Fibroblast of upper back skin (primary cell): Measurements from ENCODE around the gene VSIG10L.

ENCODE experiments used
- DNase-seq: peaks from one replicate; pipeline ENCODE4 v3.0.0-alpha.2; 2013

VSIG10L gene

GRCh38 chr19:51311351-51312257 lies 30.3 kb downstream of the VSIG10L start, which contains the start of gene IGLON5:
Gene IGLON5 (plus strand): TSS chr19:51311644. CDS start chr19:51311848, 204 bp downstream.
- DNase-seq: no peak

GRCh38 chr19:51305479-51305878 lies 36.5 kb downstream of the VSIG10L start:
- DNase-seq: no peak

DNA sequence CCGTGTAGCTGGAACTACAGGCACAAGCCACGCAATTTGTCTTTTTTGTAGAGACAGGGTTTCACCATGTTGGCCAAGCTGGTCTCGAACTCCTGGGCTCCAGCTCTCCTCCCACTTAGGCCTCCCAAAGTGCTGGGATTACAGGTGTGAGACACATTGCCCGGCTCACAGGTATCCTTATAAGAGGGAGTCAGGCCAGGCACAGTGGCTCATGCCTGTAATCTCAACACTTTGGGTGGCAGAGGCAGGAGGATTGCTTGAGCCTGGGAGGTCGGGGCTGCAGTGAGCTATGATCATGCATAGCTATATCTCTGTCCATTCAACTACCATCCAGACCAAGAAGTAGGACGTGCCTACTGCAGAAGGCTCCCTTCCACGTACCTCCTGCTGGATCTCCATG lies 40.7 kb downstream of the VSIG10L start:
- DNase-seq: no peak

DNA sequence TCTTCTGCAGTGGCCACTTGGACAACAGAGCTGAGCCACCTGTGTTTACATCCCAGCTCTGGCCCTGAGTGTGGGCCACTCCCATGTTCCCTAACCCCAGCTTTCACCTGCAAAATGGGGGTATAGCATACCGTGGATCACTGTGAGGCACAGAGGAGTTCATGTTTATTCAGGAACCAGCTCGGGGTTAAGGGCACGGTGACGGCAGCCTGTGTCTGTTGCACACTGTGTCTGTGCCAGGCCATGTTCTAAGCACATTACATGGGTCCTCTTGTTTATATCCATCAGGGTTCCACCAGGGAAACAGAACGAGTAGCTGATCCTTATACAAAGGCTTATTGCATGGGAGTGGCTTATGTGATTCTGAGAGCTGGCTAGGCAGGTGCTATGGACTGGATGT lies 44.5 kb downstream of the VSIG10L start:
- no peak for DNase-seq

DNA sequence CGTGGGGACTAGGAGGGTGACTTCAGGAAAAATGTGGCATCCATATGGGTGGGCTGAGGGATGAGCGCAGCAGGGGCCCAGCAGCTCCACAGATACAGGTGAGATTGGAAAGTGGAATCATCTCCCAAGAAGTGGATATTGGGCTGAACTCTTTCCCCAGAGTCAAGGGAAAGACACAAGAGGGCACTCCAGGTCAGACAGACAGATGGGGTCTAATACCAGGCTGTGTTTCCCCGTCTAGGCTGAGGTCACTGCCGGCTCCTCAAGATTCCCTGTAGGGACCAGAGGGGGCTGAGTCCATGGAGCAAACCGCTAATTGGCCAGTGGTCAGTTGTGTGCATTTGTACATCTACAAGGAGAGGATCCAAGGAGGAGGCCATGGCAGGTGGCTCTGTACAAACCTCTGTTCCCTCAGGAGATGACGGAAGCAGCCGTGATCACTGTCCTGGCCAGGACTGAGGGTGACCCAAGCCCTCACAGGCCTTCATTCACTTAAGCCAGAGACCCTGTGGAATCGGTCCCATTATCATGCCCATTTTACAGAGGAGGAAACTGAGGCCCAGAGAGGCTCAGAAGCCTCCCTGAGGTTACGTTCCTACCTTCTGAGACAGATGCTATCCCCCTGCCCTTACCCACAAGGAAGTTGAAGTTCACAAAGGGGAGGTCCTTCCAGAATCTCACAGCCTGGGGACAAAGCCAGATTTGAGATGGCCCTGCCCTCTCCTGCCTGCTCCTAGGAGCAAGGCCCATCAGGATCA lies 45.4 kb downstream of the VSIG10L start:
- DNase-seq: no peak

DNA sequence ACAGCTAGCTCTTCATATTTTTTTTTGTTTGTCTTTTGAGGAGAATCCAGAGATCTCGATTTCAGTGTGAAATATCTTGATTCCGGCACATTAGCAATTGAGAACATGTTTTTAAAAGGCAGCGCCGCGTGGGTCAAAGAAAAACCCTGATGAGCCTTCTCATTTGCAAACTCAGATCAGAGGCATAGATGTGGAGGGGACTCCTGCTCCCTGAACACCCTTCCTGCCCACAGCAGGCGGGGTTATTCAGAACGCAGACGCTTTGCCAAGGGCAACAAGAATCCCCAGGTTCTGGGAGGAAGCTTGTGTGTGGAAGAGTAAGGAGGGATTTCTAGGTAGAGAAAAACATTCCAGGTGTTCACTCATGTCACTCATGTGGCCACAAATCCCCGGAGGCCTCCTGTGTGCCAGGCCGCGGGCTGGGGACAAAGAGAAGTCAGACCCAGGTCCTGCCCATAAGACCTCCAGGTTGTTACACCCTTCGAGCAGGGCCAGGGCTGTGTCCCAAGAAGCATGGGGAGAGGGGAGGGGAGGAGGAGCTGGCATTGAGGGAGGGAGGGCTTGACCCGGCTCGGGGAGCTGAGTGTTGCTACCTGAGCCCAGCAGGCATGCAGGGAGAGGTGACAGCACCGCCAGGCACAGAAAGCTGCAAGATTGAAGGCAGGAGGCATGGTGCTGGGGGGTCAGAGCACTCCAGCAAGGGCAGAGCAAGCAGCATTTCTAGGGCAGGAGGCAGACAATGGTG lies 46.4 kb downstream of the VSIG10L start:
- DNase-seq: no peak

GRCh38 chr19:51294977-51295375 lies 47.0 kb downstream of the VSIG10L start:
- no peak for DNase-seq

GRCh38 chr19:51294211-51294976 lies 47.5 kb downstream of the VSIG10L start:
- DNase-seq: no peak

GRCh38 chr19:51293571-51294210 lies 48.2 kb downstream of the VSIG10L start:
- no peak for DNase-seq

- DNase-seq: no peak
These were observed 49.0 kb downstream of the VSIG10L start for GRCh38 chr19:51292971-51293370.

- no peak for DNase-seq
These were observed 52.3 kb downstream of the VSIG10L start for GRCh38 chr19:51289635-51290034.

DNA sequence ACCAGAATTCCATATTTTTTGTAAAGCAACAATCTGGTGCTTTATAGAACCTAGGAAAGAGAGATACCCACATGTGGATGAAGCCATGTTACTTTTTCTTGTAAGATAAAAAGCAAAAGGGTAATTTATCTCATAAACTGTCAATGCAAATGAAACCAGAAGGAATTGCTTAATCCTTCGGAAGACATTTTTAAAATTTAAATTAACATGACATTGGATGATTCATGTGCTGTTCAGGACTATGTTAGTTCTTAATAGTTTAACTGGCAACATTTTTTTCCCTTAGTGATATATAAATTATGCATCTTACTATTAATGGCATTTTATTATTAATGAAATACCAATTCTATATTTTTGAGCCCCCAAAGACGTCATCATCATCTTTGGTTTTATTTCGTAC lies 56.3 kb downstream of the VSIG10L start:
- no peak for DNase-seq

DNA sequence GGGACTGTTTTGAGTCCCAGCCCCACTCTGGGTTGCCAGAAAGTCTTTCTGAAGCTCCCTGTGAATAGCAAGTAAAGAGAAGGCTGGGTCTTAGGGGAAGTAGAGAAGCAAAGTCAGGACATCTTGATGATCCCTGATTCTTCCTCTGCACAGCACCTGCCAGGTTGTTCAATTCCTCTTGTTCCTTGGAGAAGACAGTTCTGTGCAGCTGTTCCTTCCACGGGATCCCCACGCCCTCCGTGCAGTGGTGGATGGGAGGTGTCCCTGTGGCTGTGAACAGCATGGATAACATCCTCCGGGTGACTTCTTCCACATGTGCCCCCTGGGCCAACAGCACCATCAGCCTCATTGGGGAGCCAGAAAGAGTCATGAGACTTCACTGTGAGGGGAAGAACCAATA lies 59.6 kb downstream of the VSIG10L start:
- DNase-seq: no peak
